NCI-H146 (cell line): ENCODE data around the gene TAP2.
"Not testable (repeated sequence)": the region's sequence is repeated elsewhere in the genome, so short reads cannot be mapped to it uniquely, and the experiment has no call there.

Experiments
- DNase-seq: peaks from one replicate; lab custom pipeline; 2025; lab: John Stamatoyannopoulos, UW

The TAP2 gene

GRCh38 chr6:32838114-32838958 is at the start of gene TAP2:
Gene TAP2 (minus strand): TSS chr6:32838739. CDS start chr6:32838233, 506 bp downstream.
- peak; percentile 82 for DNase-seq

- no peak for DNase-seq
These were observed 49.1 kb upstream of the TAP2 start for GRCh38 chr6:32887616-32888015.

- DNase-seq: no peak
These were observed 48.3 kb upstream of the TAP2 start for GRCh38 chr6:32886681-32887383.

GRCh38 chr6:32885698-32886286 is 47.3 kb upstream of the TAP2 start:
- peak; percentile 68 for DNase-seq

- no peak for DNase-seq
These were observed 45.2 kb upstream of the TAP2 start for GRCh38 chr6:32883789-32884188.

GRCh38 chr6:32882879-32883250 is 44.3 kb upstream of the TAP2 start:
- no peak for DNase-seq

- not testable (repeated sequence) for DNase-seq
These were observed 42.4 kb upstream of the TAP2 start for GRCh38 chr6:32880962-32881361.

GRCh38 chr6:32879691-32880090 is 41.2 kb upstream of the TAP2 start:
- DNase-seq: no peak

- DNase-seq: no peak
These were observed 38.1 kb upstream of the TAP2 start for GRCh38 chr6:32876603-32877002.

GRCh38 chr6:32873947-32874346 is 35.4 kb upstream of the TAP2 start:
- DNase-seq: not testable (repeated sequence)

- DNase-seq: peak; percentile 52
These were observed 29.8 kb upstream of the TAP2 start for GRCh38 chr6:32868257-32868788.

GRCh38 chr6:32867554-32868256 is 29.2 kb upstream of the TAP2 start:
- no peak for DNase-seq

- DNase-seq: no peak
These were observed 28.5 kb upstream of the TAP2 start for GRCh38 chr6:32867022-32867477.

- no peak for DNase-seq
These were observed 27.3 kb upstream of the TAP2 start for GRCh38 chr6:32865724-32866443.

GRCh38 chr6:32862725-32863124 is 24.2 kb upstream of the TAP2 start:
- DNase-seq: no peak

GRCh38 chr6:32860674-32861073 is 22.1 kb upstream of the TAP2 start:
- no peak for DNase-seq

GRCh38 chr6:32858194-32858593 is 19.7 kb upstream of the TAP2 start:
- DNase-seq: no peak

GRCh38 chr6:32857156-32857891 is 18.8 kb upstream of the TAP2 start:
- DNase-seq: no peak

GRCh38 chr6:32855467-32856174 is 17.1 kb upstream of the TAP2 start:
- no peak for DNase-seq
